GM13977 (cell line): ENCODE data around the gene RYK.
"Not testable (repeated sequence)": the region's sequence is repeated elsewhere in the genome, so short reads cannot be mapped to it uniquely, and the experiment has no call there.

Source experiments
- DNase-seq: peaks from one replicate; pipeline ENCODE4 v3.0.0; 2012; ENCODE audit warnings: low spot score
- in situ Hi-C: fragments of 300-500 bp; cut with MboI; formaldehyde crosslinking; loops from one replicate; pipeline ENCODE4 v1.12.0; 2022; ENCODE audit warnings: low sequenced_read_pairs, low pct_unique_long_range_greater_than_20kb, mixed read lengths, inconsistent platforms; ENCODE audit not compliant: unreplicated experiment
- TF ChIP-seq, protein P1 (sequence below): IDR thresholded peaks from 2 replicates; pipeline ENCODE4 v1.5.1; 2012; ENCODE audit warnings: mild to moderate bottlenecking, control low read depth; ENCODE audit not compliant: insufficient read depth; ENCODE audit errors: extremely low read depth, missing control alignments

Gene RYK

DNA sequence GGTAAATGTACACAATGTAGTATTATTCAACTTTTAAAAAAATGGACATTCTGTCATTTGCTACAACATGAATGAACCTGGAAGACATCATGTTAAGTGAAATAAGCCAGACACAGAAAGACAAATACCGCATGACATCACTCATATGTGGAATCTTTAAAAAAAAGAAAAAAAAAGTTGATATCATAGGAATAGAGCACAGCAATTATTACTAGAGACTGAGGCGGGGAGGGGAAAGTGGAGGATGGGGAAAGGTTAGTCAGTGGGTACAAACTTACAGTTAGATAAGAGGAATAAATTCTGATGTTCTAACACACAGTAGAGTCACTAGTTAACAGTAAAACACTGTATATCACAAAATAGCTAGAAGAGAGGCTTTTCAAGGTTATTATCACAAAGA, 22.2 kb downstream of the RYK start:
- in situ Hi-C loops = no loop called here
- no peak for DNase-seq
- TF ChIP-seq, protein P1, sequence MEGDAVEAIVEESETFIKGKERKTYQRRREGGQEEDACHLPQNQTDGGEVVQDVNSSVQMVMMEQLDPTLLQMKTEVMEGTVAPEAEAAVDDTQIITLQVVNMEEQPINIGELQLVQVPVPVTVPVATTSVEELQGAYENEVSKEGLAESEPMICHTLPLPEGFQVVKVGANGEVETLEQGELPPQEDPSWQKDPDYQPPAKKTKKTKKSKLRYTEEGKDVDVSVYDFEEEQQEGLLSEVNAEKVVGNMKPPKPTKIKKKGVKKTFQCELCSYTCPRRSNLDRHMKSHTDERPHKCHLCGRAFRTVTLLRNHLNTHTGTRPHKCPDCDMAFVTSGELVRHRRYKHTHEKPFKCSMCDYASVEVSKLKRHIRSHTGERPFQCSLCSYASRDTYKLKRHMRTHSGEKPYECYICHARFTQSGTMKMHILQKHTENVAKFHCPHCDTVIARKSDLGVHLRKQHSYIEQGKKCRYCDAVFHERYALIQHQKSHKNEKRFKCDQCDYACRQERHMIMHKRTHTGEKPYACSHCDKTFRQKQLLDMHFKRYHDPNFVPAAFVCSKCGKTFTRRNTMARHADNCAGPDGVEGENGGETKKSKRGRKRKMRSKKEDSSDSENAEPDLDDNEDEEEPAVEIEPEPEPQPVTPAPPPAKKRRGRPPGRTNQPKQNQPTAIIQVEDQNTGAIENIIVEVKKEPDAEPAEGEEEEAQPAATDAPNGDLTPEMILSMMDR = no peak

DNA sequence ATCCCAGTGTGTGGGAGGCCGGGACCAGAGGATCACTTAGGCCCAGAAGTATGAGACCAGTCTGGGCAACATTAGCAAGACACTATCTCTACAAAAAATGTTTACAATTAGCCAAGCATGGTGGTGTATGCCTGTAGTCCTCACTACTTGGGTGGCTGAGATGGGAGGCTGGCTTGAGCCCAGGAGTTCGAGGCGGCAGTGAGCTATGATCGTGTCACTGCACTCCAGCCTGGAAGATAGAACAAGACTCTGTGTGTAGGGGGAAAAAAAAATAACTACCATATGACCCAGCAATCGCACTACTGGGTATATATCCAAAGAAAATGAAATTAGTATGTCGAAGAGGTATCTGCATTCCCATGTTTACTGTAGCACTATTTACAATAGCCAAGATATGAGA, 22.6 kb downstream of the RYK start:
- DNase-seq = no peak
- in situ Hi-C loops = no loop called here
- TF ChIP-seq, protein P1 = no peak

DNA sequence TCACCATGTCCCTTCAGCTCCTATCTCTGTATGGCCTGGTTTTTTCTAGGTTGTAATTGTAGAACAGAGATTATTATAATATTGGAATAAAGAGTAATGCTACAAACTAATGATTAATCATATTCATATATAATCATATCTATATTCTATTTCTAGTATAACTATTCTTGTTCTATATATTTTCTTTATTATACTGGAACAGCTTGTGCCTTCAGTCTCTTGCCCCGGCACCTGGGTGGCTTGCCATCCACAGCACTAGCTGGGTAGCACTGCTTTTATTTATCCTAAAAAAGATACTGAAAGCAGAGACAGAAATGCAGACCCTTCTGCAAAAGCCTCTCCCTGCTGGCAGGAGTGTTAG, 25.9 kb downstream of the RYK start:
- DNase-seq, in situ Hi-C loops: not testable (repeated sequence)

DNA sequence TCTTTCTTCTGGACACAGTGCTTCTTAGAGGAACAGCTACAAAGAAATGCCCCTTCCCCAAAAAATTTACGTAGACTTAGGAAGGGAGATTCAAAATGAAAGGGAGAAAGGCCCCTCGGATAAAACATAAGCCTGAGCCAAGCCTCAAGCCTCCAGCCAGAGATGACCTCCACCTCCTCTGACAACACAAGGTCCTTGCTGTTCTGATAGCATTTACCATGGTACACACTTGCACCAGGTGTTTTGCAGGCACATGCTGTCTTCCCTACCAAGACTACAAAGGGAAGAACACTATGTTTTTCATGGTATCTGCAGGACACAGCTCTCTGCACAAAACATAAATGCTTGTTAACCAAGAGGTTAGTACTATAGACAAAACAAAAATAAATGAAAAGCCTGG, 27.8 kb downstream of the RYK start:
- in situ Hi-C loops = no loop called here
- DNase-seq = no peak
- TF ChIP-seq, protein P1 = no peak

DNA sequence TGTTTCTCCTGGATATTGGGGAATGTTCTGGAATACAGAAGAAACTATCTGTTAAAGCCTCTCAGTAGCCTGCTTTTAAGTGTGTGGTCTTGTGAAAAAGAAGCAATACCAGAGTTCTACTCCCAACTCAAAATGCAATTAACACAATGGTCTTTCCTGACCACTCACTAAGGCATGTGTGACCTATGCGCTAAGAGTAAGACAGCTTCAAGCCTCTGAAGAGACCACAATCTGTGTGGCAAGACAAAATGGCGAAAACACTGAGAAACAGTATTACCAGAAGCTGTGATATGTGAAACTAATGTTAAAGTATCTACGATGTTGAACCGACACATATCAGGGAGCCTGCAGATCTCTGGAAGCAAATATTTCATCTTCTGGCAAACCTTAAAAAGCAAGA, 33.8 kb downstream of the RYK start:
- in situ Hi-C loops = loop anchor here (10.0 kb wide), 2 partner anchors 88 to 258 kb away; no protein-coding TSS in a partner anchor
- TF ChIP-seq, protein P1 = no peak
- DNase-seq = no peak

DNA sequence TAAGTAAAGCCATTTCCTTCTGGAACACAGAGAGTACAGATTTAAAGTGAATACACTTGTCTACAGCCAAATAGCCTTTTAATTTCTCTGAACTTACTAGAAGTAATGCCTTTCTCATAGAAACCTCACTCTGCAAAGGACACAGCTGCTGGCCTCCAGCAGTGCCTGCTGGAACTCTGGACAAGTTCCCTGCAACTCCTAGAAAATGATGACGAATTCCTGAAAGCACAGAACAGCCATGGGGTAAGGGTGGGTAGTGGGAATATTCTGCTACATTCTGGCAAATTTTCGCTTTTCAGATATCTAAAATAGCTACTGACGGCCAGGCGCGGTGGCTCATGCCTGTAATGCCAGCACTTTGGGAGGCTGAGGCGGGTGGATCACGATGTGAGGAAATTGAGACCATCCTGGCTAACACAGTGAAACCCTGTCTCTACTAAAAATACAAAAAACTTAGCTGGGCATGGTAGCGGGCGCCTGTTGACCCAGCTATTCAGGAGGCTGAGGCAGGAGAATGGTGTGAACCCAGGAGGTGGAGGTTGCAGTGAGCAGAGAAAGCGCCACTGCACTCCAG, 34.4 kb downstream of the RYK start:
- TF ChIP-seq, protein P1 = no peak
- DNase-seq = no peak
- in situ Hi-C loops = loop anchor here (10.0 kb wide), 2 partner anchors 89 to 259 kb away; no protein-coding TSS in a partner anchor

DNA sequence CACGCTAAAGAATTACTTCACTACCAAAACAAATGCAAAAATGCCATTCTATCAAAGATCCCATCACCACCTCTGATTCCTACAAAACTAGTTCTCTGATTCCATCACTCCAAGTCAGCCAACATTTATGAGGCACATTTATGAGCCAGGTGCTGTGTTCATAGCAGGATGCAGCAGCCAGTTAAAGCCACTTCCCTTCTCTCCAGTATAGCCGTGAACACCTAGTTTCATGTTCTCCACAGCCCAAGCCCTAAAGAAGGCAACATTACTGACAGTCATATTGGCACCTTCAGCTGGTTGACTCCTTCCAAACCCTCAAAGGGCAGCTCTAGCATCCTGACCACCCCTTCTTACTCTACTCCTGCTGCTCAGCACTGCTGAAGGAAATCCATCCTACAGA, 36.4 kb downstream of the RYK start:
- no peak for DNase-seq
- in situ Hi-C loops = loop anchor here (10.0 kb wide), 2 partner anchors 91 to 261 kb away; no protein-coding TSS in a partner anchor
- TF ChIP-seq, protein P1 = no peak
